GM20000 (cell line): ENCODE measurements around the gene FAM222B.
"Not testable (repeated sequence)": the region's sequence is repeated elsewhere in the genome, so short reads cannot be mapped to it uniquely, and the experiment has no call there.

Experiments used
- DNase-seq: peaks from one replicate; pipeline ENCODE4 v3.0.0; 2012; ENCODE audit warnings: low spot score
- CTCF ChIP-seq: IDR thresholded peaks from 2 replicates; pipeline ENCODE4 v1.5.1; 2012; ENCODE audit warnings: mild to moderate bottlenecking, control low read depth; ENCODE audit errors: extremely low read depth, missing control alignments

FAM222B gene

DNA sequence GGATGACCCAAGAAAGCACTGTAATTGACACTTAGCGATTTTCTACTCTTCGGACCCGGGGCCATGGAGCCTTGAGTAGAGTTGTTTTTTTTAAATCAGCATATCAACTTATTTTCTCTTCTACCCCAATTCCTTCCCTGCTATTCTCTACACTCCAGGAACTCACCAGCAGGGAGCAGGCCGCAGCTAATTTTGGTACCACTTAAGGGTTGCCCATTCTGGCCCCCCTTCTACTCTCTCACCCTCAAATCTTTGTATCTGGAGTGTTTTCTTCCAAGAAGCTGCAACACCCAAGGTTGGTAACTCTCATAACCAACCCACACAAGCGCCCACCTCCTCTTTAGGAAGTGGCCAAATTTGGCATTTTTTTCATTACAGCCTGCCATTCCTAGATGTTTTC lies 6.7 kb upstream of the FAM222B start:
- no peak for DNase-seq
- TF ChIP-seq CTCF: no peak

DNA sequence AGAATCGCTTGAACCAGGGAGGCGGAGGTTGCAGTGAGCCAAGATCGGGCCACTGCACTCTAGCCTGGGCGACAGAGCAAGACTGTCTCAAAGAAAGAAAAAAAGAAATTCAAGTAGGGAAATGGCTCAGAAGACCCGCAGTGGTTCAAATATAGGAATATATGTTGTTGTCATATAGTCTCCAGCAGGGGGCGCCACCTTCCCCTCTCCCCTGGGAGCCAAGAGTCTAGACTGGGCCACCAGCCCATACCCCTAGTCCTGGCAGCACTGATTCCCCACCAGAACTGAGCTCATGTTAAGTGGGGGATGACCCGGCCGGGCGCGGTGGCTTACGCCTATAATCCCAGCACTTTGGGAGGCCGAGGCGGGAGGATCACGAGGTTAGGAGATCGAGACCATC lies 6.1 kb upstream of the FAM222B start:
- DNase-seq: peak; percentile 60

GRCh38 chr17:28846699-28847098 lies 4.1 kb upstream of the FAM222B start:
- not testable (repeated sequence) for DNase-seq

DNA sequence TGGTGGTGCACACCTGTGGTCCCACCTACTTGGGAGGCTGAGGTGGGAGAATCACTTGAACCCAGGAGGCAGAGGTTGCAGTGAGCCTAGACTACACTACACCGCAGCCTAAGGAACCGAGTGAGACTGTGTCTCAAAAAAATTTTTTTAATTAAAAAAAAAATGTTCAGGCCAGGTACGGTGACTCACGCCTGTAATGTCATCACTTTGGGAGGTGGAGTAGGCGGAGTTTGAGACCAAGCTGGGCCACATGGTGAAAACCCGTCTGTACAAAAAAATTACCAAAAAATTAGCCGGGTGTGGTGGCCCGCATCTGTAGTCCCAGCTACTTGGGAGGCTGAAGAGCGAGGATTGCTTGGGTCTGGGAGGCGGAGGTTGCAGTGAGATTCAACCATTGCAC lies 3.6 kb upstream of the FAM222B start:
- no peak for DNase-seq
- TF ChIP-seq CTCF: no peak

- no peak for TF ChIP-seq CTCF
- DNase-seq: no peak
Measured at GRCh38 chr17:28843816-28844148, 1.2 kb upstream of the FAM222B start.

DNA sequence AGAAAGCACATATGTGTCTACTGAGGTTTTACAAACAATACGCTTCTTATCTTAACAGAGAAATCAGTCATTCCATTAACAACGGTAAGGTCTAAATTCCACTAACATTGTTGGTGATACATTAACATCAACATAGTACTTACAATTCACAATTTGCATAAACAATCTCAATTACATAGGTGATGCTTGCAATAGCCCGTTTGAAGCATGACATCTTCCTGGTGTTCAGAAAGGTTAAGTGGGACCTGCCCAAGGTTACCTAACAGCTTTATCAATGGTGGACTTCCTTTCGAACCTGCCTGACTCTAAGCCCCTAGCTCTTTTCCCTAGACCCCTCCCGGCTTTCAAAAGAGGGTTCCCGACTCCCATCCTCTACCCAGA lies 699 bp downstream of the FAM222B start:
- TF ChIP-seq CTCF: no peak
- peak; percentile 42 for DNase-seq

DNA sequence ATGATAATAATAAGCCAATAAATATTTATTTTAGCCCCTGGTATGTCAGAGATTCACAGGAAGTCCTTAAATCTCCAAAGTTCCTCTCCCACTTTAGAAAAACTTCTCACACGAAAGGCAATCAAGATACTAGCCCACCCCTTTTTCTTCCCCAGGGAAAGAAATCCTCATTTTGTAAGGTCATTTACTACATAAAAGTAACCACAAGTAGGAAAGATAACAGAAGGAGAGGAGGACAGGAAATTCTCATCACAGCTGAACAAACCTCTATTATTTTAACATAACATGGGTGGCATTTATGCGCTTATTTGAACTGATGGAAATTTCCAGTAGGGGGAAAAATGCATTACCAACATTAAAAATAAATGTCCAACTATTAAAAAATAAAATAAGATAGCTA lies 3.4 kb downstream of the FAM222B start:
- DNase-seq: no peak
- no peak for TF ChIP-seq CTCF

DNA sequence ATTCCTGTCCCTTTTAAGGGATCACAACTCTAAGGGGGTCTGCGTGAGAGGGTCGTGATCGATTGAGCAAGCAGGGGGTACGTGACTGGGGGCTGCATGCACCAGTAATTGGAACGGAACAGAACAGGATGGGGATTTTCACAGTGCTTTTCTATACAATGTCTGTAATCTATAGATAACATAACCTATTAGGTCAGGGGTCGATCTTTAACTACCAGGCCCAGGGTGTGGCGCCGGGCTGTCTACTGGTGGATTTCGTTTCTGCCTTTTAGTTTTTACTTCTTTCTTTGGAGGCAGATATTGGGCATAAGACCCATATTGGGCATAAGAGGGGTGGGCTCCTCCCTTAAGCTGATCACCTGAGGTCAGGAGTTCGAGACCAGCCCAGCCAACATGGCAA lies 6.0 kb downstream of the FAM222B start:
- DNase-seq: not testable (repeated sequence)

- no peak for TF ChIP-seq CTCF
- no peak for DNase-seq
Measured at GRCh38 chr17:28834420-28834819, 8.2 kb downstream of the FAM222B start.
